ENCODE data around the gene PIAS2.

GRCh38 chr18:46754188-46754587, 163.1 kb downstream of the PIAS2 start:
- TF ChIP-seq CTCF (IDR thresholded peaks at IDR 0.05): no peak
- TF ChIP-seq POLR2A (IDR thresholded peaks at IDR 0.05): no peak
- TF ChIP-seq POLR2AphosphoS5 (IDR thresholded peaks at IDR 0.05): no peak
